HepG2 (cell line): ENCODE measurements around the gene GHRHR. TPM values are rescaled to one million over a fixed set of nuclear protein-coding genes. Genes with fewer than 3 reads are reported as not detected.

Experiments
- FOXK1 ChIP-seq: sonication (generic); formaldehyde crosslinking; IDR thresholded peaks from 2 replicates; pipeline ENCODE4 v1.4.0; 2020; ENCODE audit warnings: low read depth, missing genetic modification reagents, borderline replicate concordance
- REXO4 ChIP-seq: sonication (generic); formaldehyde crosslinking; IDR thresholded peaks from 2 replicates; pipeline ENCODE4 v1.8.0; 2022; ENCODE audit warnings: missing genetic modification reagents, mild to moderate bottlenecking, borderline replicate concordance
- SMC3 ChIP-seq: IDR thresholded peaks from 2 replicates; pipeline ENCODE4 v1.6.1; 2011; ENCODE audit warnings: low read length, improper control_type of control experiment
- SP5 ChIP-seq: IDR thresholded peaks from 2 replicates; pipeline ENCODE4 v1.6.1; 2016; ENCODE audit warnings: low read depth, borderline replicate concordance
- SPEN ChIP-seq: sonication (generic); formaldehyde crosslinking; IDR thresholded peaks from 2 replicates; pipeline ENCODE4 v1.5.1; 2020; ENCODE audit warnings: low read depth, mild to moderate bottlenecking, missing genetic modification reagents
- STAG1 ChIP-seq: sonication (generic); formaldehyde crosslinking; IDR thresholded peaks from 2 replicates; pipeline ENCODE4 v1.4.0; 2020; ENCODE audit warnings: missing genetic modification reagents
- TSC22D2 ChIP-seq: sonication (generic); formaldehyde crosslinking; IDR thresholded peaks from 2 replicates; pipeline ENCODE4 v1.5.1; 2020; ENCODE audit warnings: missing genetic modification reagents, mild to moderate bottlenecking, borderline replicate concordance
- ZBTB7A ChIP-seq: sonication (generic); formaldehyde crosslinking; IDR thresholded peaks from 2 replicates; pipeline ENCODE4 v1.8.0; 2022; ENCODE audit warnings: mild to moderate bottlenecking, missing genetic modification reagents
- ZNF20 ChIP-seq: sonication (generic); formaldehyde crosslinking; IDR thresholded peaks from 2 replicates; pipeline ENCODE4 v1.4.0; 2020; ENCODE audit warnings: mild to moderate bottlenecking, moderate library complexity, missing genetic modification reagents
- ZNF446 ChIP-seq: sonication (generic); formaldehyde crosslinking; IDR thresholded peaks from 2 replicates; pipeline ENCODE4 v1.5.0; 2020; ENCODE audit warnings: mild to moderate bottlenecking, missing genetic modification reagents
- ZNF558 ChIP-seq: sonication (generic); formaldehyde crosslinking; IDR thresholded peaks from 2 replicates; pipeline ENCODE4 v1.9.0; 2022; ENCODE audit warnings: mild to moderate bottlenecking, missing genetic modification reagents, borderline replicate concordance
- ZNF749 ChIP-seq: sonication (generic); formaldehyde crosslinking; IDR thresholded peaks from 2 replicates; pipeline ENCODE4 v1.8.0; 2022; ENCODE audit warnings: mild to moderate bottlenecking, missing genetic modification reagents, moderate library complexity, borderline replicate concordance
- ZZZ3 ChIP-seq: sonication (generic); formaldehyde crosslinking; IDR thresholded peaks from 2 replicates; pipeline ENCODE4 v1.4.0; 2020; ENCODE audit warnings: missing genetic modification reagents, mild to moderate bottlenecking, borderline replicate concordance
- polyA plus RNA-seq, 8 experiments: library from polyadenylated mRNA; depleted of rRNA in 3 of 8; stranded (reverse) in 7 of 8; unstranded in 1 of 8; fragments of >200 nt; fragmentation: Illumina TruSeq in 4 of 8; extraction: Trizol in 4 of 8; gene quantifications; 2 replicates each; pipeline versions ENCODE4 v1.2.1 to v1.2.3, GENCODE V29; 2011 to 2016; ENCODE audit warnings: low read depth in 4 of 8, missing spikeins in 1 of 8, mixed read lengths in 1 of 8; ENCODE audit not compliant: insufficient read depth in 1 of 8
- total RNA-seq, 5 experiments: library from RNA; depleted of rRNA; stranded (reverse); fragments of >200 nt; fragmentation: Illumina TruSeq; extraction: Trizol; gene quantifications; 2 replicates each; pipeline ENCODE4 v1.2.3, GENCODE V29; 2016; ENCODE audit warnings: low read depth in 1 of 5
- TF ChIP-seq, protein P1 (sequence below): sonication (generic); formaldehyde crosslinking; IDR thresholded peaks from 2 replicates; pipeline ENCODE4 v1.8.1; 2023; ENCODE audit warnings: mild to moderate bottlenecking, missing genetic modification reagents
- TF ChIP-seq, protein P2 (sequence below): fragments of 450-650 bp; IDR thresholded peaks from 2 replicates; pipeline ENCODE4 v1.6.1; 2017; ENCODE audit warnings: mild to moderate bottlenecking
- TF ChIP-seq, protein P3 (sequence below): sonication (generic); formaldehyde crosslinking; IDR thresholded peaks from 2 replicates; pipeline ENCODE4 v1.4.0; 2020; ENCODE audit warnings: mild to moderate bottlenecking, low read depth, missing genetic modification reagents
- TF ChIP-seq, protein P4 (sequence below): conservative IDR thresholded peaks from 2 replicates; pipeline ENCODE4 v1.6.1; 2018; ENCODE audit warnings: missing genetic modification reagents
- TF ChIP-seq, protein P5 (sequence below): sonication (generic); formaldehyde crosslinking; IDR thresholded peaks from 2 replicates; pipeline ENCODE4 v1.5.1; 2020; ENCODE audit warnings: mild to moderate bottlenecking, missing genetic modification reagents, moderate library complexity

The GHRHR gene
- total and polyA plus RNA-seq, 2 of the 13 experiments (the other 11 are each of a cell fraction or from before 2014, with no cell fraction given), result not detected

DNA sequence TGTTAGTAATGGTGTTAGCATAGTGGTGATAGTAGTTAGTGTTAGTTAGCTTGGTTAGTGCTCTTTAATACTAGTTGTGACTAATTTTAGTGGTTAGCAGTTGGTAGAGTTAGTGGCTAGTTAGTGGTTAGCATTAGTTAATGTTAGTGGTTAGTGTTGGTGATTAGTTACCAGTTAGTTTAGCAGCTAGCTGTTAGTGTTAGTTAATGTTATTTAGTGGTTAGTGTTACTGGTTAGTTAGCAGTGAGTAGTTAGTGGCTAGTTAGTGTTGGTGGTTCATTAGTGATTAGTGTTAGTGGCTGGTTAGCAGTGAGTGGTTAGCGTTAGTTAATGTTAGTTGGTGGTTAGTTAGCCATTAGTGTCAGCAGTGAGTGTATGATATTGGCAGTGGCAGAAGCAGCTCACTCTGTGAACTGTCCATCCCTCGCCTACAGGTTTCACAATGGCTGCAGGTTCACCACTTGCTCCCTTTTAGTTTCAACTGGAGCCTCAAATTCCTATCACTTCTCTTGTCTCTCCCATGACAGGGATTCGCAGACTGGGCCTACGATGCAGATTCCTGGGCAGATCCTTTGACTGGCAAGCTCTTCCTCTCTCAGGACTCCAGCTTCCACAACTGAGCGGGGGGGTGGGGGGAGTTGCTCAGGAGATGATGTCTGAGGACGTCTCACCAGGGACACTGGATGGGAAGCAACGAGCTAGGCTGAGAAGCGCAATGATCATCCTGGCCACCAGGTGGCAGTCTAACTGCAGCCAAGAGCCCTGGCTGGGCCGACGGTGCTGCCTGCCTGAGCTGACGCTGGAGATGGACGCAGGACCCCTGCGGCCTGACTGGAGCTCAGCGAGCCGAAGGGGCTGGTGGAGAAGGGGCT lies 19.5 kb downstream of the GHRHR start (continued):
- TF ChIP-seq ZNF20 (CRISPR knock-in tag) (no peak), ZNF749 (CRISPR knock-in tag) (no peak), ZNF446 (CRISPR knock-in tag) (no peak), ZZZ3 (CRISPR knock-in tag) (no peak), ZBTB7A (no peak), SP5 (CRISPR knock-in tag) (no peak), STAG1 (CRISPR knock-in tag) (peak; percentile 85), SPEN (CRISPR knock-in tag) (peak; percentile 53; the same call in 1 of the 2 replicates), FOXK1 (CRISPR knock-in tag) (no peak), ZNF558 (CRISPR knock-in tag) (no peak), SMC3 (peak; percentile 62), REXO4 (CRISPR knock-in tag) (no peak), TSC22D2 (no peak)
- TF ChIP-seq, protein P1, sequence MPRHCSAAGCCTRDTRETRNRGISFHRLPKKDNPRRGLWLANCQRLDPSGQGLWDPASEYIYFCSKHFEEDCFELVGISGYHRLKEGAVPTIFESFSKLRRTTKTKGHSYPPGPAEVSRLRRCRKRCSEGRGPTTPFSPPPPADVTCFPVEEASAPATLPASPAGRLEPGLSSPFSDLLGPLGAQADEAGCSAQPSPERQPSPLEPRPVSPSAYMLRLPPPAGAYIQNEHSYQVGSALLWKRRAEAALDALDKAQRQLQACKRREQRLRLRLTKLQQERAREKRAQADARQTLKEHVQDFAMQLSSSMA (CRISPR knock-in tag), result no peak
- TF ChIP-seq, protein P2, sequence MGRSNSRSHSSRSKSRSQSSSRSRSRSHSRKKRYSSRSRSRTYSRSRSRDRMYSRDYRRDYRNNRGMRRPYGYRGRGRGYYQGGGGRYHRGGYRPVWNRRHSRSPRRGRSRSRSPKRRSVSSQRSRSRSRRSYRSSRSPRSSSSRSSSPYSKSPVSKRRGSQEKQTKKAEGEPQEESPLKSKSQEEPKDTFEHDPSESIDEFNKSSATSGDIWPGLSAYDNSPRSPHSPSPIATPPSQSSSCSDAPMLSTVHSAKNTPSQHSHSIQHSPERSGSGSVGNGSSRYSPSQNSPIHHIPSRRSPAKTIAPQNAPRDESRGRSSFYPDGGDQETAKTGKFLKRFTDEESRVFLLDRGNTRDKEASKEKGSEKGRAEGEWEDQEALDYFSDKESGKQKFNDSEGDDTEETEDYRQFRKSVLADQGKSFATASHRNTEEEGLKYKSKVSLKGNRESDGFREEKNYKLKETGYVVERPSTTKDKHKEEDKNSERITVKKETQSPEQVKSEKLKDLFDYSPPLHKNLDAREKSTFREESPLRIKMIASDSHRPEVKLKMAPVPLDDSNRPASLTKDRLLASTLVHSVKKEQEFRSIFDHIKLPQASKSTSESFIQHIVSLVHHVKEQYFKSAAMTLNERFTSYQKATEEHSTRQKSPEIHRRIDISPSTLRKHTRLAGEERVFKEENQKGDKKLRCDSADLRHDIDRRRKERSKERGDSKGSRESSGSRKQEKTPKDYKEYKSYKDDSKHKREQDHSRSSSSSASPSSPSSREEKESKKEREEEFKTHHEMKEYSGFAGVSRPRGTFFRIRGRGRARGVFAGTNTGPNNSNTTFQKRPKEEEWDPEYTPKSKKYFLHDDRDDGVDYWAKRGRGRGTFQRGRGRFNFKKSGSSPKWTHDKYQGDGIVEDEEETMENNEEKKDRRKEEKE, result no peak
- TF ChIP-seq, protein P3, sequence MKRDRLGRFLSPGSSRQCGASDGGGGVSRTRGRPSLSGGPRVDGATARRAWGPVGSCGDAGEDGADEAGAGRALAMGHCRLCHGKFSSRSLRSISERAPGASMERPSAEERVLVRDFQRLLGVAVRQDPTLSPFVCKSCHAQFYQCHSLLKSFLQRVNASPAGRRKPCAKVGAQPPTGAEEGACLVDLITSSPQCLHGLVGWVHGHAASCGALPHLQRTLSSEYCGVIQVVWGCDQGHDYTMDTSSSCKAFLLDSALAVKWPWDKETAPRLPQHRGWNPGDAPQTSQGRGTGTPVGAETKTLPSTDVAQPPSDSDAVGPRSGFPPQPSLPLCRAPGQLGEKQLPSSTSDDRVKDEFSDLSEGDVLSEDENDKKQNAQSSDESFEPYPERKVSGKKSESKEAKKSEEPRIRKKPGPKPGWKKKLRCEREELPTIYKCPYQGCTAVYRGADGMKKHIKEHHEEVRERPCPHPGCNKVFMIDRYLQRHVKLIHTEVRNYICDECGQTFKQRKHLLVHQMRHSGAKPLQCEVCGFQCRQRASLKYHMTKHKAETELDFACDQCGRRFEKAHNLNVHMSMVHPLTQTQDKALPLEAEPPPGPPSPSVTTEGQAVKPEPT, result no peak
- TF ChIP-seq, protein P4, sequence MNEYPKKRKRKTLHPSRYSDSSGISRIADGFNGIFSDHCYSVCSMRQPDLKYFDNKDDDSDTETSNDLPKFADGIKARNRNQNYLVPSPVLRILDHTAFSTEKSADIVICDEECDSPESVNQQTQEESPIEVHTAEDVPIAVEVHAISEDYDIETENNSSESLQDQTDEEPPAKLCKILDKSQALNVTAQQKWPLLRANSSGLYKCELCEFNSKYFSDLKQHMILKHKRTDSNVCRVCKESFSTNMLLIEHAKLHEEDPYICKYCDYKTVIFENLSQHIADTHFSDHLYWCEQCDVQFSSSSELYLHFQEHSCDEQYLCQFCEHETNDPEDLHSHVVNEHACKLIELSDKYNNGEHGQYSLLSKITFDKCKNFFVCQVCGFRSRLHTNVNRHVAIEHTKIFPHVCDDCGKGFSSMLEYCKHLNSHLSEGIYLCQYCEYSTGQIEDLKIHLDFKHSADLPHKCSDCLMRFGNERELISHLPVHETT, result no peak
- TF ChIP-seq, protein P5, sequence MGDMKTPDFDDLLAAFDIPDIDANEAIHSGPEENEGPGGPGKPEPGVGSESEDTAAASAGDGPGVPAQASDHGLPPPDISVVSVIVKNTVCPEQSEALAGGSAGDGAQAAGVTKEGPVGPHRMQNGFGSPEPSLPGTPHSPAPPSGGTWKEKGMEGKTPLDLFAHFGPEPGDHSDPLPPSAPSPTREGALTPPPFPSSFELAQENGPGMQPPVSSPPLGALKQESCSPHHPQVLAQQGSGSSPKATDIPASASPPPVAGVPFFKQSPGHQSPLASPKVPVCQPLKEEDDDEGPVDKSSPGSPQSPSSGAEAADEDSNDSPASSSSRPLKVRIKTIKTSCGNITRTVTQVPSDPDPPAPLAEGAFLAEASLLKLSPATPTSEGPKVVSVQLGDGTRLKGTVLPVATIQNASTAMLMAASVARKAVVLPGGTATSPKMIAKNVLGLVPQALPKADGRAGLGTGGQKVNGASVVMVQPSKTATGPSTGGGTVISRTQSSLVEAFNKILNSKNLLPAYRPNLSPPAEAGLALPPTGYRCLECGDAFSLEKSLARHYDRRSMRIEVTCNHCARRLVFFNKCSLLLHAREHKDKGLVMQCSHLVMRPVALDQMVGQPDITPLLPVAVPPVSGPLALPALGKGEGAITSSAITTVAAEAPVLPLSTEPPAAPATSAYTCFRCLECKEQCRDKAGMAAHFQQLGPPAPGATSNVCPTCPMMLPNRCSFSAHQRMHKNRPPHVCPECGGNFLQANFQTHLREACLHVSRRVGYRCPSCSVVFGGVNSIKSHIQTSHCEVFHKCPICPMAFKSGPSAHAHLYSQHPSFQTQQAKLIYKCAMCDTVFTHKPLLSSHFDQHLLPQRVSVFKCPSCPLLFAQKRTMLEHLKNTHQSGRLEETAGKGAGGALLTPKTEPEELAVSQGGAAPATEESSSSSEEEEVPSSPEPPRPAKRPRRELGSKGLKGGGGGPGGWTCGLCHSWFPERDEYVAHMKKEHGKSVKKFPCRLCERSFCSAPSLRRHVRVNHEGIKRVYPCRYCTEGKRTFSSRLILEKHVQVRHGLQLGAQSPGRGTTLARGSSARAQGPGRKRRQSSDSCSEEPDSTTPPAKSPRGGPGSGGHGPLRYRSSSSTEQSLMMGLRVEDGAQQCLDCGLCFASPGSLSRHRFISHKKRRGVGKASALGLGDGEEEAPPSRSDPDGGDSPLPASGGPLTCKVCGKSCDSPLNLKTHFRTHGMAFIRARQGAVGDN (CRISPR knock-in tag), result peak; percentile 26; the same call in 1 of the 2 replicates
